Epithelial cell of umbilical artery (primary cell): ENCODE results near the gene HMGCS2. TPM values are rescaled to one million over a fixed set of nuclear protein-coding genes. Genes with fewer than 3 reads are reported as not detected.

Experiments
- total RNA-seq: library from RNA; depleted of rRNA; stranded (reverse); fragments of >200 nt; gene quantifications from 2 replicates; pipeline ENCODE4 v1.2.3, GENCODE V29; 2014

Gene HMGCS2
- not detected in 2 replicates for total RNA-seq

DNA sequence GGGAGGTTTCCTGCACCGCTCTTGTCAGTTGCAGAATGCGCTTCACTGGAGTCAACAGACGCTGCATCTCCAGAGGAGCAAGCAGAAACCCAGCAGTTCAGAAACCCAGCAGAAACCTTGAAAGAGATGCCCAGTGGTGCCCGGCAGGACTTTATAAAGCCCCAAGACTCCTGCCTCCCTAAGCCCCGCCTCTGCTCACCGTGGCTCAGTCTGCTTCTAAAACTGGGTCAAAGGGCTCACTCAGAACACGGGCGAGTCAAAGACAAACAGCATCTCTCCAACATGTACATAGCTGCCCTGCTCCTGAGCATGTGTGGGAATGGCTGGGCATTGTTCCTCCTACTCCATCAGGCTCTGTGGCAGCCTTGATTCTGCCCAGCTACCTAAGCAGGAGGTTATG, at the start of gene HMGCS2:
Gene HMGCS2 (minus strand): TSS at position 128 of the 400 bp plus-strand sequence. CDS start 61 bp downstream, at position 67.

DNA sequence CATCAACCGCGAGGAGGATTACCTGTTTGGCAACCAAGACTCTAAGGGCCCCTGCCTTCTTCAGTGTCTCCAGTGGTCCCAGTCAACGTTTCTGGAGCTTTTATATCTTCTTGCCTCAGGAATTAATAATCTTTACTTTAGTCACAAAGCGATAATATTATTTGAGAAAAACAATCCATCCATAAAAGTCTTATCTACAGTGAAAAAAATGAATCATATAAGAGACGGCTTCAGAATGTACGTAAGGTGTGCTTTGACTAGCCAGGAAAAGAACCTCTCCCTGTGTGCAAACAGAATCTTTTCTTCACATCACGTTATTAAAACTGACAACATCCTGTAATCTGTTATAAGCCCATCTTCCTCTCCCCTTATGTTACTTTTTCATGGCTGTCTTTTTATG, 42.7 kb upstream of the HMGCS2 start, which contains the start of gene REG4:
Gene REG4 (minus strand): TSS at position 74 of the 400 bp plus-strand sequence. CDS start 2,691 bp downstream, outside the sequence.

GRCh38 chr1:119711804-119712341, 56.8 kb downstream of the HMGCS2 start, which contains the start of gene PHGDH:
PHGDH (plus strand) TSS chr1:119711934; CDS start chr1:119712023, 89 bp downstream.

Other genes with a start within 250 kb of the HMGCS2 start
- 22.6 and 23.1 TPM in 2 replicates for gene ZNF697, start 120.6 kb downstream of the HMGCS2 start, total RNA-seq
- gene PHGDH, start 57.0 kb downstream of the HMGCS2 start, total RNA-seq, result 83.8 and 107 TPM in 2 replicates
- gene REG4, start 42.6 kb upstream of the HMGCS2 start, total RNA-seq, result not detected in 2 replicates
- gene ADAM30, start 127.6 kb upstream of the HMGCS2 start, total RNA-seq, result not detected in 2 replicates